Muscle layer of duodenum (tissue), 2 donors: ENCODE data around the gene ASNSD1.
"Not testable (repeated sequence)": the region's sequence is repeated elsewhere in the genome, so short reads cannot be mapped to it uniquely, and the experiment has no call there.

Experiments
- H3K27ac ChIP-seq: one replicate; pipeline ENCODE4 v1.7.0; 2013; ENCODE audit warnings: mild to moderate bottlenecking, low read length
- H3K27me3 ChIP-seq: one replicate; pipeline ENCODE4 v1.7.0; 2013; ENCODE audit warnings: low read depth, mild to moderate bottlenecking, control low read depth, low read length
- H3K36me3 ChIP-seq, 2 donors: one replicate each; pipeline ENCODE4 v1.7.0; 2013; ENCODE audit warnings: low read length in 2 of 2, control low read depth in 1 of 2, mild to moderate bottlenecking in 1 of 2; ENCODE audit not compliant: insufficient read depth in 2 of 2, control insufficient read depth in 1 of 2
- H3K4me1 ChIP-seq, 2 donors: one replicate each; pipeline ENCODE4 v1.7.0; 2013; ENCODE audit warnings: low read length in 2 of 2, mild to moderate bottlenecking in 2 of 2, control low read depth in 1 of 2, moderate library complexity in 1 of 2; ENCODE audit not compliant: insufficient read depth in 2 of 2, control insufficient read depth in 1 of 2
- H3K4me3 ChIP-seq, 2 donors: one replicate each; pipeline ENCODE4 v1.7.0; 2013; ENCODE audit warnings: low read length in 2 of 2, low read depth in 1 of 2, mild to moderate bottlenecking in 1 of 2
- H3K9me3 ChIP-seq, 2 donors: one replicate each; pipeline ENCODE4 v1.7.0; 2013; ENCODE audit warnings: low read length in 2 of 2, control low read depth in 1 of 2, mild to moderate bottlenecking in 1 of 2; ENCODE audit not compliant: control insufficient read depth in 1 of 2
- donor health status: healthy.

The ASNSD1 gene

DNA sequence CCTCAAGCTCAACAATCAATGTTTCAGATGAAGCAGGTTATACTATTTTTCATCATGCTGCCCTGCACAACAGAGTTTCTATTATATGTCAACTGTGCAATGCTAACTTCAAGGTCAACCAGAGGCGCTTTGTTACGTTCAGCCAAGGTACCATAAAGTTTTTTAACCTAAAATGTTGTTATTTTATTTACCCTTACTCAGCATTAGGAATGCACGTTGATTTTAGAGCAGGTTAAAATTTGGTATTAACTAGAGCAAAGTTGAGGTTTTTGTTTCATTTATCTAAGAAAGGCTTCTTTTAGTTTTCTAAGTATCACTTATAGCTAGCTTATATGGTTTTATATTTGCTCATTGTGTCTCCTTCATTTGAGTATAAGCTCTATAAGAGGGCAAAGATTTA, 35.0 kb downstream of the ASNSD1 start:
- no peak overlapping the region for H3K4me3 ChIP-seq
- peaks cover 0 to 4% of the 10 kb centered on the region in 2 donors for H3K4me1 ChIP-seq
- H3K36me3 ChIP-seq: peaks cover 0 to 9% of the 10 kb centered on the region in 2 donors
- H3K27ac ChIP-seq: no peak overlapping the region
- H3K9me3 ChIP-seq: no peaks in the 10 kb centered on the region
- no peaks in the 10 kb centered on the region for H3K27me3 ChIP-seq

GRCh38 chr2:189698020-189698887, 37.0 kb downstream of the ASNSD1 start:
- H3K4me3 ChIP-seq: no peak overlapping the region

DNA sequence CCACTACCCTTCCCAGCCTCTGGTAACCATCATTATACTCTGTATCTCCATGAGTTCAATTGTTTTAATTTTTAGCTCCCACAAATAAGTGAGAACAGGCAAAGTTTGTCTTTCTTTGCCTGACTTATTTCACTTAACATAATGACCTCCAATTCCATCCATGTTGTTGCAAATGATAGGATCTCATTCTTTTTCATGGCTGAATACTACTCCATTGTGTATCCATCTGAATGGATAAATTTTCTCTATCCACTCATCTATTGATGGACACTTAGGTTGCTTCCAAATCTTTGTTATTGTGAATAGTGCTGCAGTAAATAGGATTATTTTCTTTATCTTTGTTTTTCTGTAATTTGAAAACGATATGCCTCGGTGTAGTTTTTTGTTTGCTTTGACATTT, 39.4 kb downstream of the ASNSD1 start:
- Histone ChIP-seq H3K36me3 (peaks cover 0 to 5% of the 10 kb centered on the region in 2 donors), H3K9me3 (no peaks in the 10 kb centered on the region), H3K27me3 (no peaks in the 10 kb centered on the region), H3K27ac (no peak overlapping the region), H3K4me1 (peaks cover 0 to 4% of the 10 kb centered on the region in 2 donors), H3K4me3 (no peak overlapping the region)

More at GRCh38 chr2:189698020-189698887, 37.0 kb downstream of the ASNSD1 start:
- Histone ChIP-seq H3K4me1 (peaks cover 0 to 4% of the 10 kb centered on the region in 2 donors), H3K36me3 (peaks cover 0 to 4% of the 10 kb centered on the region in 2 donors), H3K27ac (no peak overlapping the region), H3K27me3 (no peaks in the 10 kb centered on the region), H3K9me3 (no peaks in the 10 kb centered on the region)

DNA sequence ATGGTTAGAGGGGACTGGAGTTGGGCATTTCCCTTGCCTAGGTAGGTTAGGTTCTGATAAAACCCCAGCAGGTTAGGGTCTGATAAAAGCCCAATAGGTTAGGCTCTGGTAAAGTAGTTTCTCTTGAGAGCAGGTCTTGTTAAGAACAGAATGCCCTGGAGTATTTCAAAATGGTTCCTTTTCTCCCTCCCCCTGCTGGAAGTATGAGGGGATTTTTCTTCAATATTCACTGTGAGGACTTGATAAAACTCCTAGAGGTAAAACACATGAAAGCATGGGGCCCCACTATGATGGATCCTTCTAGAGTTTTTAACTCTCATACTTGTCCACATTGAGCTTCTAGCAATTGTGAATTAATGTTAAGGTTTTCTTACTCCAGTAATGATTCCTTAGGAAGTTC, 40.8 kb downstream of the ASNSD1 start:
- H3K27me3 ChIP-seq: no peaks in the 10 kb centered on the region
- no peak overlapping the region for H3K27ac ChIP-seq
- peaks cover 0 to 4% of the 10 kb centered on the region in 2 donors for H3K4me1 ChIP-seq
- peaks cover 0 to 16% of the 10 kb centered on the region in 2 donors for H3K36me3 ChIP-seq
- no peaks in the 10 kb centered on the region for H3K9me3 ChIP-seq
- H3K4me3 ChIP-seq: no peak overlapping the region

DNA sequence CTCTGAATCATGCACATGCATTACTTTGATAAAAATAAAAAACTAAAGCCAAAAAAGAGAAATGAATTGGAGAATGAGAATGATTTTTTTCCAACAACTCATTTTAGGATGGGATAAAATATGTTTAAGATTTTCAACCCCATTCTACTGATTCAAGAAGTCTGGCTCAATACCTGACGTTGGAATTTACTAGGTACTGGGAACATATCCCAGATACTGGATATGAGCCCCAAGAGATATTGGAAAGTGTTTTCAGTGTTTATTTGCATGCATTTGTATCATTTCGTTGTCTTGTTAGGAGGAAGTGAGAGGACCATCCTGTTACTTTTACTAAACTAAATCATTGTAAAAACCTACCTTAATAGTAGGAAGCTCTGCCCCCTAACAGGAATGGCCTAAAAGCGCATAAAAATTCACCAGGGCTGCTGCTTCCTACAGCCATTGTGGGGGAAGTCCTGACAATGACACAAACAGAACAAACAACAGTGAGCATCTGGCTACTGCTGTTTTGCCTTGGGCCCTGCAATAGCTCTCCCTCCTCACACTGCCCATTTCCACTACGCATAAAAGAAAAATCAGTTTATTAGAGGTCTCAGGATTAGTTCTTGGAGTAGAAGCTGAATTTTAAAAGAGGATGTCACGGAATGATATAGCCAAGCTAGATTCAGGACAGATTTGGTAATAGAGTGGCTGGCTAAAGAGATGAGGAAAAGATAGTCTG, 48.4 kb downstream of the ASNSD1 start:
- Histone ChIP-seq H3K4me1 (no peaks in the 10 kb centered on the region), H3K27ac (no peak overlapping the region), H3K27me3 (no peaks in the 10 kb centered on the region)

GRCh38 chr2:189717593-189717992, 56.3 kb downstream of the ASNSD1 start:
- H3K9me3 ChIP-seq, H3K27me3 ChIP-seq, H3K4me3 ChIP-seq, H3K36me3 ChIP-seq, H3K4me1 ChIP-seq, H3K27ac ChIP-seq: not testable (repeated sequence)

More for the DNA sequence above, 48.4 kb downstream of the ASNSD1 start:
- Histone ChIP-seq H3K9me3 (no peaks in the 10 kb centered on the region), H3K4me3 (no peak overlapping the region), H3K36me3 (peaks cover 0 to 23% of the 10 kb centered on the region in 2 donors)

DNA sequence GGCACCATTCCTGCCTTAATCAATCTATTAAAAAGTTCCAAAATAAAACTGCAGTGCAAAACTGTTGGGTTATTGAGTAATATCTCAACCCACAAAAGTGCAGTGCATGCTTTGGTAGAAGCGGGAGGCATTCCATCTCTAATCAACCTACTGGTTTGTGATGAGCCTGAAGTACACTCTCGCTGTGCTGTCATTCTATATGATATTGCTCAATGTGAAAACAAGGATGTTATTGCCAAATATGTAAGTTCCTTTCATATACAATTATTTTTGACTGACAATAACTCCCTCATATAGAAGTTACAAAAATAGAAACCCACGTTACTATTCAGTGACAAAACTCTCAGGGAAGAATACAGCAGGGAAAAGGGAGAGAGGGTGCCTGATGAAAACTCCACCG, 58.3 kb downstream of the ASNSD1 start:
- Histone ChIP-seq H3K4me1 (no peaks in the 10 kb centered on the region), H3K4me3 (no peak overlapping the region), H3K27ac (no peak overlapping the region), H3K36me3 (peaks cover 0 to 8% of the 10 kb centered on the region in 2 donors), H3K27me3 (no peaks in the 10 kb centered on the region), H3K9me3 (no peaks in the 10 kb centered on the region)
